ENCODE measurements around the gene OR2AG1.
"Not testable (repeated sequence)": the region's sequence is repeated elsewhere in the genome, so short reads cannot be mapped to it uniquely, and the experiment has no call there.

Gene OR2AG1

DNA sequence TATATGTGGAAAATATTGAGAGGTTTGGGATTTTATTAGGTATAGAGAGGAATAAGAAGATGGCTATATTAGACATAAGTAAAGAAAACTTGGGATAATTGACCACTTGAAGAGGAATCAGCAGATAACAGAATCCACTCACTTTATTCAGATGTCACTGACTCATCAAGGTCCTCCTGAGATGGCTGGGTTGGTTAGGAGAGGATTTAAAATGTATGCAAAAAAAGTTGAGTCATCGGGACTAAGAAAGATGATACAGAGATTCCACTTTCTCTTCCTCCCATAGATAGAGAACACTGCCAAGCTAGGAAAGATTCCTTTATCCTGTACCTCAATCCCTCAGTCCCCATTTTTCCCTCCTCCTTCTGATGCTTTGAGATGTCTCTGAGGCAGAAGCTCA lies 16.6 kb downstream of the OR2AG1 start, which contains the start of gene OR6A2:
Gene OR6A2 (minus strand): TSS at position 288 of the 400 bp plus-strand sequence. CDS start 3,981 bp downstream, outside the sequence.
- no peak for DNase-seq

GRCh38 chr11:6801075-6801474 lies 18.3 kb downstream of the OR2AG1 start:
- not testable (repeated sequence) for DNase-seq

DNA sequence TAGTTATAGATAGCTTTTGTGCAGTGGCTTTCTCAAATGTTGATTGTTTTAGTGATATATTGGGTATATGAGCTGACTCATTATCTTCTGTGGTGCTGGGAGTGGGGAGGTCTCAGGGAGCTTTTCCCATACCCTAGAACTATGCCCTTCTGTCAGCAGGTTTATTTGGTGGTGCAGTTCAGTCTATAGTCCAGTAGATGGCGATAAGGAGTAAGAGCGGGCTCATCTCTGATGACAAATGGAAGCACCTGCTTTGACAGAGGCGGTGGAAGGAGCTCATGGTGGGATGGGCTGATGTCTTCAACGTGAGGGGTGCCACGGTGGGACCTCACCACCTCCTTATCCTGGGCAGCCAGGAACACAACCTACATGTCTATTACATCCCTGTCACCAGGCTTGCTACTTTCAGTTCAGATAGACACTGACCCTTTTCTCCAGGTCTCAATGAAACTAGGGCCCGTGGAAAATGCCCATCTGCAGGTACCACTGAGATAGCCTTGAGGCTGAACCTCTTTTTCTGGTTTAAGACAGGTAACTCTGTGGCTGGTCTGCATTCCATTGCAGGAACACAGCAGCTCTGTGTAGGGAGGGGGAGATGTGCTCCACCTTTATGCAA lies 29.7 kb downstream of the OR2AG1 start:
- no peak for DNase-seq

- no peak for DNase-seq
Measured at GRCh38 chr11:6813656-6814055, 30.8 kb downstream of the OR2AG1 start.

- DNase-seq = no peak
Measured at GRCh38 chr11:6817694-6818093, 34.9 kb downstream of the OR2AG1 start.

DNA sequence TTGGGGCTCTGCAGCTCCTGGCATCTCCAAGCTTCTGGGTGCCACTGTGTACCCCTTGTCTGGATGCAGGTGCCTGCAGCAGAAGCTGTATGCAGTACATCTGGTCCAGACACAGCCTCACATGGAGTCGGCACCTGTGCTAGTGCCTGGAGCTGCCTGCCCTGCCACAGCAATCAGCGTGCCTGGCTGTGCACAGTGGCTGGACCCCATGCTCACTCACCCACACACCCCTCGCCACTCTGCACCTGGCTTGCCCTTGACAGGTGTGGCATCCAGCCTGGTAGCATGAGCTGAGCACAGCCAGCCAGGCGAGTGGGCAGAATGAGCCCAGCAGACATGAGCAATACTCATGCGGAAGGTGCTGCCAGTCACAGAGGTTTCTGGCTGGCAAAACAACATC lies 36.1 kb downstream of the OR2AG1 start:
- DNase-seq = no peak

GRCh38 chr11:6824136-6824823 lies 41.5 kb downstream of the OR2AG1 start:
- no peak for DNase-seq

- no peak for DNase-seq
Measured at GRCh38 chr11:6825231-6825744, 42.5 kb downstream of the OR2AG1 start.

DNA sequence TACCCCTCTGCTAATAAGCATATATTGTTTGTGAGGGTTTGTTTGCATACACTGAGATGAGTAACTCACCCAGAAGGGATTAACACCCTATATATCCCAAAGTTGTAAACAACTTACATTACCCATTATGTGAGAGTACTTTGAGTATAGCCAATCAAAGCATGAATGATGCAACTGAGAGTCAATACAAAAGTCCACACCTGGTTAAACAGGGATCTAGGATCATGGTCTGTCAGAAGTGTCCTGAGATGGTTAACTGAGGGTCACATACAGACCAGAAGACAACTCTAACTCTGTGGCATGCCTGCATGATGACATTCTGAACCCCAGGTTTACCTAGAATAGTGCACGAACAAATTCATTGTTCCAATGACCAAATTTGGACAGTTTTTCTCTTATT lies 45.3 kb downstream of the OR2AG1 start:
- DNase-seq = no peak

DNA sequence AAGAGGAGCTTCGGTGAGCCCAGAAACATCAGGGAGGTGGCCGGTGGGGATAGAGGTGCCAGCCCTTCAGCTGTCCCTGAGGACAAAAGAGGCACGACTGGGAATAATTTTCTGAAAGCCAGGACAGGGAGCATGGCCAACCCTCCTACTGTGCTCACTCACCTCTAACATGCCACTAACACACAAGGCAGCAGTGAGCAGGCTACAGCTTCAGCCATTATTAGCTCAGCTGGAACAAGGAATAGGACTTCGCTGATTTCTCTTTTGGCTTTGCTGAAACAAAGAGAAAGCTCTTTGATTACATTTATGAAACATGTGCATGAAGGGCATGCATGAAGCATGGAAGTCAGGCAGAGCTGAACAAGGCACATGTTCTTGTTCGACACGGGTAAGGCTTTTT lies 50.5 kb downstream of the OR2AG1 start:
- DNase-seq = no peak

GRCh38 chr11:6834021-6834420 lies 51.2 kb downstream of the OR2AG1 start:
- DNase-seq = no peak

All from NCI-H1092 (cell line).